ENCODE measurements around the gene AP3S2.
"Not testable (repeated sequence)": the region's sequence is repeated elsewhere in the genome, so short reads cannot be mapped to it uniquely, and the experiment has no call there.

The AP3S2 gene

DNA sequence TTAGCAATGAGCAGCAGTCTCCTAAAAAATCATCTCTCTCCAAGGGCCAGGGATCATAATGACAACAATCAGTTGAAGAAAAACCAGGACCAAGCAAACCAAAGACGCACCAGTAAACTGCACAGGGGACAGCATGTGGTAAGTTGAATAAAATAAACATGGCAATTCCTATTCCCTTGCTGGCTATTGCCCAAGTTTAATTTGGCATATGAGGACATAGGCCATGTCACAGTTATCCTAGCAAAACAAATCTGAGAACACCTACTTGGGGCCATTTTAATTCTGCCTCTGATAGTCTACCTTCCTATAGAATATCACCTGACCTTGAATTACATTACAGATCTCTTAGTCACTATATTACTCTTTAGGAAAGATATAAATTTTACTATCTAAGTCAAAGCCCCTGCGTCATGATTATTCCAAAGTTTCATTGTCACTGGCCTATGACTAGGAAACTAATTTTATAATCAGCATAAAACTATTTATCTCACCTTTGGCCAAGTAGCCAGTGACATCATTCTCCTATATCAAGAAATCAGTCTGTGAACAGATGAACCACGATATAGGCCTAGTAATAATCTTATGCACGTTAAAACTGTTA is 23.0 kb downstream of the AP3S2 start:
- FAIRE-seq (no peak), DNase-seq (ENCODE audit: extremely low spot score, insufficient read length, low read depth) (no peak)

DNA sequence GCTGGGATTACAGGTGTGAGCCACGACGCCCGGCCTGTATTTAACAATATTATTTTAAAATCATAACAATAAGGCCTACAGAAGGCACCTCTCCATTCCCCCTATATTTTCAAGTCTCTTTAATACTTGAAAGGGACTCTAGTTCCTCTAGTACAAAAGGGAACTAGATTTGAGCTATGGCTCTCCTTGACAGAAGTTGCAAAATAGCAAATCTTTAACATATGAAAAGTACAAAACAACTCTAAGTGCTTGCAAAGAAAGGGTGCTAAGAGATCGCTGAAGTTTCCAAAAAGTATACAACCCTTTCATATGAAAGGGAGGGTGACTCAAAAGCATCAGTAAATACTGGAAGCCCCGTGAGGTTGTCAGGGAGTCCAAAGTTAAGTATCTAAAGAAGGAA is 23.8 kb downstream of the AP3S2 start:
- FAIRE-seq (no peak), DNase-seq (ENCODE audit: extremely low spot score, insufficient read length, low read depth) (no peak)

DNA sequence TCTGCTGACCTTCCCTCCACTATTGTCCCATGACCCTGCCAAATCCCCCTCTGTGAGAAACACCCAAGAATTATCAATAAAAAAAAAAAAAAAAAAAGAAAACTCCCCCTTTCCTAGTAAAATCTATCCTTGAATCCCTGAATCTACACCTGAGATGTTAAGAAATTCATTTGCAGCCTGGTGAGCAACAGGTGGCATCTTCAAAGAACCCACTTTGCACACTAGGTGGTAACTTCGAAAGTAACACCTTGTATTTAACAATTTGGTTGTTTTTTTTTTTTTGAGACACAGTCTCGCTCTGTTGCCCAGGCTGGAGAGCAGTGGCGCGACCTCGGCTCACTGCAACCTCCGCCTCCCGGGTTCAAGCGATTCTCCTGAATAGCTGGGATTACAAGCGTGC is 24.3 kb downstream of the AP3S2 start:
- not testable (repeated sequence) for FAIRE-seq

DNA sequence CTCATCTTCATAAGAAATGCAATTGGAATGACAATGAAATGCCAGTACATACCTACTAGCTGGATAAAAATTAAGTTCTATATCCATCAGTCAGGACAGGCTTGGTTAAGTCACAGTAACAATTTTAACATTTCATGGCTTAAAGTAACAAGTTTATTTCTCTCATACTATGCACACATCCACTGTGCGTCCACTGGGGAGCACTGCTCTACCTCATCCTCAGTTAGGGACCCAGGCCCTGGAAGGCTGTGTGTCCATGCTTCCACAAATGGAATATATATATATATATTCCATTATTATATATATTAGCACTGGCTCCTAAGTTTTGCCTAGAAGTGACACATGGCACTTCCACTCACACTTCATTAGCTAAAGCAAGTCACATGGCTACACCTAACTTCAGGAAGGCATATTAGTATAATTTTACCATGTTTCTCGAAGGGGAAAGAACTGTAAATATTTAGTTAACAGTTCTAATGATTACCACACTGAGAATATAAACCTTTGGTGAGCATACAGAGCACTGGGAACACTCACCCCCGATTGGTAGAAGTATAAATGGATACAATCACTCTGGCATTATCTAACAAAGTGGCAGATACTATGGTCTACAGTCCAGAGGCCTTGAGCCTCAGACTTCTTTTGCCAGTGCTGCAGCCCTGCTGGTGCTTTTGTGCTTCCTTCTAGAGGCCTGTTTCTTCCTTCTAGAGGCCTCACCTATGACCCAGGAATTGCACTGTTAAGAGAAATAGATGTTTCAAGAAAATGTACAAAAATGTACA is 28.6 kb downstream of the AP3S2 start:
- FAIRE-seq: no peak
- no peak for DNase-seq (ENCODE audit: extremely low spot score, insufficient read length, low read depth)

More for the DNA sequence above, 24.3 kb downstream of the AP3S2 start:
- DNase-seq (ENCODE audit: extremely low spot score, insufficient read length, low read depth): not testable (repeated sequence)

DNA sequence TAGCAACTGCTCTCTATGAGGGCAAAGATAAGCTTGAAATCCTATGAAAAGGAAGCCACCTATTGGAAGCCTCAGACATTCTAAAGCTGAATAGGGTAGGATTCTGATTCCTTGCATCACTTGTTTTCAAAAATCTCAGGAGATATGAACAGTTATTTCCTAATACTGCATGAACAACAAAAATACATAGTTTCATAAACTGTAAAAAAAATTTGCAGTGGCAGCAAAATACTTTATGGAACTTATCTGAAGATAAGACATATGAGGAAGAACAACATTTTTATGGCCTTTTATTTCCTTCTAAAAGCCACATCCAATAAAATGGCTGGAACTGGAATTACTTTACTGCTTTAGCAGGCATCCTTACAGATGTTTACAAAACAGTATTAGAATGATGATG is 29.9 kb downstream of the AP3S2 start:
- FAIRE-seq: no peak
- no peak for DNase-seq (ENCODE audit: extremely low spot score, insufficient read length, low read depth)

DNA sequence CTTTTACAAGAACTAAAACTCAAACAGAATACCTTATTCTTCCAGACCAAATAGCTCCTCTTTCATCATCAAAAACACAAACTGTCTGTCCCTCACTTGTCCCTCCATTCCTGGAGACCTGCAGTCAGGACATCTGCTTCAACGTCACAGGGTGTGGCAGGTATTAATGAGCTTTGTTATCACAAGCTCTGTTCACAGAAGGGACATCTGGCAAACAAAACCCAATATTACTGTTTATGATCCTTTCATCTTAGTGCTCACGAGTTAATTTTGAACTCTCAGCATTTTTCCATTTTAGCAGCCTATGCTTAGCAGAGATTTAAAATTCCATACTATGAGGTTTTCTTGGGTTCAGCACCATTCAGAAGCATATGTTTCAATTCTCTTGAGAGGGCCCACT is 32.9 kb downstream of the AP3S2 start:
- no peak for DNase-seq (ENCODE audit: extremely low spot score, insufficient read length, low read depth)
- FAIRE-seq: no peak

DNA sequence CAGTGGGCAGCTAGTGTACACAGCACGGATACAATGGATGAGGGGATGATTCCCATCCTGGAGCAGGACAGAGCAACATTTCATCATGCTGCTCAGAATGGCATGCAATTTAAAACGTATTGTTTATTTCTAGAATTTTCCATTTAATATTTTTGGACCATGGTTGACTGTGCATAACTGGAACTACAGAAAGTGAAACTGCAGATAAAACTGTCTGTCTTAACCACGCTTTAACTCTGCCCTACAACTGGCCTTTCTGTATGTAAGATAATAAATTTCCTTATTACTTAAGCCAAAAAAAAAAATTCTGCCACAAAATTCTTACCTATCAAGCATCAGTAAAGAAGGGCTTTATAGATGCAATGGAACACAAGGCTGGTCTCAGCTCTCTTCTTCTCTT is 33.4 kb downstream of the AP3S2 start:
- peak; percentile 42 for FAIRE-seq
- DNase-seq (ENCODE audit: extremely low spot score, insufficient read length, low read depth): no peak

DNA sequence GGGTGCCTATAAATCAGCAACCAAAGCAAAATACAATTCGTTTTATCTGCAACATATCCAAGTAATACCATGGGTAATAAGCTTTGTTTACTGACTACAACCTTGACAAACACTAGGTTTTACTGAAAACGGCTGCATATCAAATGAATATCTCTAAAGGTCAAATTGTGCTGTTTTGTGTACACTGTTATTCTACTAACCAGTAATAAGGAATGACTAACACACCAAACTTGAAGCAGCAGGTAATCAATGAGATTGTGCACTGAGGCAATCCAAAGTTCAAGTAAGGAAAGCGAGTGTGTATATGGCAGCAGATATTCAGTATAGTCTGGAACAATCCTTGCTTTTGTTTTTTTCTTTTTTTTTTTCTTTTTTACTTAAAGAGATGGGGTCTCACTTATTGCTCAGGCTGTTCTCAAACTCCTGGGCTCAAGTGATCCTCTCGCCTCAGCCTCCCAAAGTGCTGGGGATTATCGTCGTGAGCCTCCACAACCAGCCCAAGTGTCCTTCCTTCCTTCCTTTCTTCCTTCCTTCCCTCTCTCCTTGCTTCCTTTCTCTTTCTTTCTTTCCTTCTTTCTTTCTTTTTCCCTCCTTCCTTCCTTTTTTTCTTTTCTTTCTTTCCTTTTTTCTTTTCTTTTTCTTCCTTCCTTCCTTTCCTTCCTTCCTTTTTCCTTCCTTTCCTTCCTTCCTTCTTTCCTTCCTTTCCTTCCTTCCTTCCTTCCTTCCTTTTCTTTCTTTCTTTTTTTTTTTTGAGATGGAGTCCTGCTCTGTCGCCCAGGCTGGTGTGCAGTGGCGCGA is 34.9 kb downstream of the AP3S2 start:
- DNase-seq (ENCODE audit: extremely low spot score, insufficient read length, low read depth): no peak
- no peak for FAIRE-seq

DNA sequence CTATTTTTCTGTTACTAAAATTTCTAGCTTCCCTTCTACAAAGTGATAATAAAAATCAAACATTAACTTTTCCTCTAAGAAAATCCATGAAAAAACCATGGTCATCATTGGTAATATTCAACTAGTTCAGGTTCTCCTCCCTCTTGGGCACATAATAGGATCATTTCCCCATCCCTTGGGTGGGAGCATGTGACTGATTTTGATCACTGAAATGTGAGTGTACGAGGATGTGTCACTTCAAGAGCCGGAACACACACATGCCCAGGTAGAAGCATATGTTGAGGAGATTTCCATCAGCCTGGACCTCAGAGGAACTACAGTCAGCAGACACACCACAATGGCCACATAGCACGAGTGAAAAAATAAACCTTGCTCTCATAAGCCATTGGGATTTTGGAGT is 36.1 kb downstream of the AP3S2 start:
- DNase-seq (ENCODE audit: extremely low spot score, insufficient read length, low read depth): no peak
- FAIRE-seq: no peak

DNA sequence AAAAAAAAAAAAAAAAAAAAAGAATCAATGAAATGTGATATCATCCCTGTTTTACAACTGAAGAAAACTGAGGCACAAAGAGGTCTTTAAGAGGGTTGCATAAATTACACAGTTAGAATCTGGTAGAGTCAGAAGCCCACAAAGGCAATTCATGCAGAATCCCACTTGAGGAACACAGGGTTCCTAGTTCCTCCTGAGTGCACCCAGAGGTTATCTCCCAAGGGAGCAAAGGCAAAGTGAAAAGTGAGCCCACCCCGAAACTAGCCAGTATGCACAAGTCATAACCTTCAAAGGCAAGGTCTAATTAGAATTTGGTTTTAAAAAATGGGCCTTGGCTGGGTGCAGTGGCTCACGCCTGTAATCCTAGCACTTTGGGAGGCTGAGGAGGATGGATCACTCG is 37.8 kb downstream of the AP3S2 start:
- DNase-seq (ENCODE audit: extremely low spot score, insufficient read length, low read depth): no peak
- FAIRE-seq: no peak

DNA sequence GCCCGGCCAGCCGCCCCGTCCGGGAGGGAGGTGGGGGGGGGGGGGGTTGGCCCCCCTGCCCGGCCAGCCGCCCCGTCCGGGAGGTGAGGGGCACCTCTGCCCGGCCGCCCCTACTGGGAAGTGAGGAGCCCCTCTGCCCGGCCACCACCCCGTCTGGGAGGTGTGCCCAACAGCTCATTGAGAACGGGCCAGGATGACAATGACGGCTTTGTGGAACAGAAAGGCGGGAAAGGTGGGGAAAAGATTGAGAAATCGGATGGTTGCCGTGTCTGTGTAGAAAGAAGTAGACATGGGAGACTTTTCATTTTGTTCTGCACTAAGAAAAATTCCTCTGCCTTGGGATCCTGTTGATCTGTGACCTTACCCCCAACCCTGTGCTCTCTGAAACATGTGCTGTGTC is 38.9 kb downstream of the AP3S2 start:
- not testable (repeated sequence) for FAIRE-seq; DNase-seq (ENCODE audit: extremely low spot score, insufficient read length, low read depth)

DNA sequence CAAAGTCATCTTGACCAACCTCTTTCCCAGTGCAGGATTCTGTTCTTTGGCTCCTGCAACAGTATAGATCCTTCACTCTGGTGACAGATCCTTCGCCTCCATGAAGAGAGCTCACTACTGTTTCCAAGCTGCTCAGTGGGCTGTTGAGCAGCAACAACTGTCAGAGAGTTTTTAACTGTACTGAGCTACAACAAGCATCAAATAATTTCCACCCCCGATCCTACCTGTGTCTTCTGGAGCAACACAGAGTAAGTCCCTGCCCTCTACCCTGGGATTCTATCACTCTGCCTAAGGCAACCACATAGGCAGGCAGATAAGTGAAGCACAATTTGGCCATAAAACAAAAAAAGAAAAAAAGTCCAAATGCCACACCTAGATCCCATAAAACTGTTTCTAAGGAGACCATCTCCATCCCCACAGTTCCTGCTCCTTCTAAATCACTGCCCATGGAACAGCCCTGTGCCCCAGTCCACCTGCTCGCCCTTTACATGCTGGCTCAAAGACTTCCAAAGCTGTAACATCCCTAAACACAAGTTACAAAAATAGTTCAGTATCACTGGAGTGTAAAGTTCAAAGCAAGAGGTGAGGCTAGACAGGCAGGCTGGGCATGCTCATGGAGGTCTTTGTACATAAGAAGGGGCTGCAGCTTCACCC is 41.3 kb downstream of the AP3S2 start:
- DNase-seq (ENCODE audit: extremely low spot score, insufficient read length, low read depth) (no peak), FAIRE-seq (no peak)

DNA sequence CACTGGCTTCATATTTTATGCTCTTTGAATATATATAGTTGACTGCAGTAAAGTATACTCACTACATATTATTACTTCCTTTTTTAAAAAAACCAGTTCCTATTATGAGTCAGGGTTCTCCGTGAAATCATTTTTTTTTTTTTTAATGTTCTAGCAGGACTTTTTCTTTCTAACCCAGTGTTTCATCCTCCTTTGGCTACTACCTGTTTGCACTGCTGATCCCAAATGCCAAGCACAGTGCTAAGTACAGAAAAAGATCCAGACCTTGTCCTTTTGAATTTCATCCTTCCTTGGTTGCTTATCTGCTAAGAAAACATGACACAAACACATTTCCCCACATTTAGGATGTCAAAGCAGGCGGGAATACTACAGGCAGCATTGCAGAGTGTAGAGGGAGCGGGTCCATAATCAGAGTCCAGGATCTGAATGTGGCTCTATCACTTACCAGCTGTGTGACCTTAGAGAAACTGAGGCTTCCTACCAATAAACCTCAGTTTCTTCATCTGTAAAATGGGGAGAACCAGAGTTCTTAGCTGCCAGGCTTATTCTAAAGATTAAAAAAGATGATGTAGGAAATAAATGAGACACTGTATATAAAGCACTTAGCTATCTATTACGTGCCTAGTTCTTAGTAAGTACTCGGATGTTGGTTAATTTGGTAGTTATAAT is 42.0 kb downstream of the AP3S2 start:
- FAIRE-seq: no peak

DNA sequence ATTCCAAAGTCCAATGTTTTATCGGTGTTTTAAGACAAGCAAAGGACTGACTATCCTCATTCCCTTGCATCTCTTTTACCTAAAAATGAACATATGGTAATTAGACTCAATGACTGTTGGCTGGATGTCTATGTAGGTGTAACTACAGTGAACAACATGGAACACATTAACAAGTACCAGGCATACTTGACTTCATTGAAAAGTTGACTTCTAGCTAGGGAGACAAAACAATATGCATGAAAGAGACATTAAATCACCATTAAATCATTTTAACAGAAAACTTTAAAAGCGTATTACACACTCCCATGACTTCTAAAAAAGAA is 44.9 kb downstream of the AP3S2 start:
- no peak for FAIRE-seq
- DNase-seq (ENCODE audit: extremely low spot score, insufficient read length, low read depth): no peak

More for the DNA sequence above, 42.0 kb downstream of the AP3S2 start:
- no peak for DNase-seq (ENCODE audit: extremely low spot score, insufficient read length, low read depth)

DNA sequence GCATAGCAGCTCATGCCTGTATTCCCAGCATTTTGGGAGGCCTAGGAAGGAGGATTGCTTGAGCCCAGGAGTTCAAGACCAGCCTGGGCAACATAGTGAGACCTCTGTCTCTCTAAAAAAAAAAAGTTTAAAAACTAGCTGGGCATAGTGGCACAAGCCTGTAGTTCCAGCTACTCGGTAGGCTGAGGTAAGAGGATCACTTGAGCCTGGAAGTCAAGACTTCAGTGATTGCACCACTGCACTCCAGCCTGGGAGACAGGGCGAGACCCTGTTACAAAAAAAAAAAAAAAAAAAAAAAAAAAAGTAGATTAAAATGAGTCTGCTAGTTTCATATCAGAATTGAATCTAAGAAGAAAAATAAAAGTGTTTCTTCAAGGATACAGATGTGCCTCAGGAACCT is 46.7 kb downstream of the AP3S2 start:
- no peak for DNase-seq (ENCODE audit: extremely low spot score, insufficient read length, low read depth)
- FAIRE-seq: no peak

DNA sequence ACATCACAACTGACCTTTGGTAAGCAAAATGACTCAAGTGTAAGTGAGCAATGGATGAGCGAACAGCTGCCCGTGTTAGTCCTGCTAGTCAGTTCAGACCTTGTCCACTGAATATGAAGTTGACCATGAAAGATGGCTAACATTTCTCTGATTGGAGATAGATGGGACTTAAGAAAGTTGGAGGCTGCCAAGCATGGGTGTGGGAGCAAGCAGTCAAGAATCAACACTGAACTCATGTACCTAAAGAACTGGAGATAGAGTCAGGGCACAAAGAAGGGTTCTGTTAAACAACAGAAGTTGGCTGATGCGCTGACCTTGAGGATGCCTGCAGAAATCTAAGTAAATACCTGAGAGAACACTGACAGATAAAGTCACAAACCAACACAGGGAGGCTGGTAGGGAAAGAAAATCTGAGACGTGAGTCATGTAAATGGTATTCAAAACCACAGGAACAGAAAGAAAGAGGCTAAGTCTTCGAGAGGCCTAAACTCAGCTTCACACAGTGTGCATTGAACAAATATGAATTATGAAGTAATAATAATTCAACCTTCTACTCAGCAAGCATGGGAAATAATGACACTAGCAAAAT is 48.4 kb downstream of the AP3S2 start:
- DNase-seq (ENCODE audit: extremely low spot score, insufficient read length, low read depth): no peak
- FAIRE-seq: no peak

DNA sequence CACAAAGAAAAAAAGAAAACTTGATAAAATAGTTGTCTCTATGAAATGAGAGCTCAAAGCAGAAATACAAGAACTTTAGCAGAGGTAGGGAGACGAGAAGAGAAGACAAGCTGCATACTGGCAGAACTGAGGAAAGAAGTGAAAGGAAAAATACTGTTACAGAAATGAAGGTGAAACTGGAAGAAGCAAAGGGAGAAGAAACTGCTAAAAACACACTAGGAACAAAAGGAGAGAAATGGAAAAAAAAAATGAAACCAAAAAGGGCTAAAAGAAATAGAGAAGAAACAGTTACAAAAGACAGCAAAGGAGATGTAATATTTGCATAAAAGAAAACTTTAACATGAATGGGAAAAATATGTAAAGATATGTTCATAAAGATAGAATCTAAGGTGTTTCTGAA is 51.8 kb downstream of the AP3S2 start:
- no peak for DNase-seq (ENCODE audit: extremely low spot score, insufficient read length, low read depth)
- no peak for FAIRE-seq

DNA sequence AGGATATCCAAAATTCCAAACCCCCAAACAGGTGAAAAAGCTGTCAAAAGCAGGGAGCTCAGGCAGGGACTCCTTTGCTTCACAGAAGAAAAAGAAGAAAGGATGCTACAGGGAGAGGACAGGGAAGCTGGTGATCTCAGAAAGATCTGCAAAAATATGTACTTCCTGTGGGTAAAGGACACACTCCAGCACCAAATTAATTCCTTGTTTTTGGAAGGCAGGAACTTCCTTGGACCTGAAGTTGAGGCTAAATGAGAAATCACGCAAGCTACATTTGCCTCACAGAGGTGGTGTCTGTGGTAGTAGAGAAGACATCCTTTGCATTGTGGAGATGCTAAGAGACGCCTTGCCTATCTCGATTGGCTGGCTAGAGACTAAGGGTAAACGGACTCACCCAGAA is 52.5 kb downstream of the AP3S2 start:
- DNase-seq (ENCODE audit: extremely low spot score, insufficient read length, low read depth): no peak
- no peak for FAIRE-seq

DNA sequence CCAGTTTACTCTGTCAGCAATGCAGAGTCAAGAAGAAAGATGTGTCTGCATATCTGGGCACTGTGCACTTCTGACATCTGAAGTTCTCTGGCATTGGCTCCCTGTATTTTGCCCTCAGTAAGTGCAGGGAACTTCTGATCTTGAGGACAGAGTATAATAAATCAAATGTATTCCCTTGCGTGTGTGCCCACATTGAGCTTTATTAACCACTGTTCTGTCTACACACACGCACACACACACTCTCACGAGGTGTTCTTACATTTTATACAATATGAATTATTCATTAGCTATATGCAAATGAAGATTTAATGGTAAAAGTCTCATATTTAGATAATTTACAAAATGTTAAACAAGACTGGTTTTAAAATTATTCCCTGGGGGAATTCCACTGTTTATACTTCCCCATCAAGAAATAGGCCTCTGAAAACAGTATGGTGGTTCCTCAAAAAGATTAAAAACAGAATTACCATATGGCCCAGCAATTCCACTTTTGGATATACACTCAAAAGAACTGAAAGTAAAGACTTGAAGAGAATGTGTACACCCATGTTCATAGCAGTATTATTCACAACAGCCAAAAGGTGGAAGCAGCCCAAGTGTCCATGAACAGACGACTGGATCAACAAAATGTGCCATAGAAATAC is 54.5 kb downstream of the AP3S2 start:
- DNase-seq (ENCODE audit: extremely low spot score, insufficient read length, low read depth) (no peak), FAIRE-seq (no peak)
